HG03457 (cell line): ENCODE data around the gene PPP1R9B.

Source experiments
- ATAC-seq: cut with Tn5 transposase; IDR thresholded peaks from one replicate; pipeline ENCODE4 v1.9.1; 2021; ENCODE audit warnings: moderate number of reproducible peaks; ENCODE audit not compliant: unreplicated experiment

Gene PPP1R9B

DNA sequence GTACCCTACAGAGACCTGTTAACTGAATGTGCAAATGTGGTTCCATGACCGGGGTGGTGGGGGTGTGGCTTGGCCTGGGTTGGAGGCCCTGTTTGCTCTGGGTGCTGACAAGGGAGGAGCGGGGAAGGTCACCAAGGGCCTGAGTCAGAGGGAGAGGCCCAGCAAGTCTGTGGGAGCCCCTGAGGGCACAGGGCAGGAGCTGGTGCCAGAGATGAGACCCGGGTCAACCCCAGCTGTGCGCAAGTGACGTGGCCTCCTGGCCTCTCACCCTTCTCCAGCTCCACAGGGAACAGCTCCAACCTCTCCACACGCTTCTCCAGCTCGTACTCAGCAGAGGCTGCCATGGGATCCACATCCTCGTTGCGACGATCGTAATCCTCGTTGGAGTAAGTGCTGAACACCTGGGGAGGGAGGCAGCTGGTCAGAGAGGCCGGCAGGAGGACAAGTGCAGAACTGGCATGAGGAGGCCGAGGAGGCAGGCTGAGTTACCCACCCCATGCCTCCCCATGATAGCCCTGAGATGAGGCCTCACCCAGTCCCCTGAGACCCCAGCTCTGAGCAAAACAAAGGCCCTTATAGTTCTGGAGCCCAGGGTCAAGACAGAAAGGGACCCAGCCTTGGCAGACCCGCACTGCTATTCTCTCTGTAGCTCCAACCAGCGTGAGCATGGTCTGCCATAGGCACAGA is 5.5 kb downstream of the PPP1R9B start:
- no peak for ATAC-seq

- ATAC-seq = no peak
These were observed 6.1 kb downstream of the PPP1R9B start for GRCh38 chr17:50144355-50144754.

GRCh38 chr17:50143461-50144176 is 6.9 kb downstream of the PPP1R9B start:
- ATAC-seq = no peak

GRCh38 chr17:50141745-50142110 is 8.7 kb downstream of the PPP1R9B start:
- ATAC-seq = no peak

GRCh38 chr17:50141026-50141744 is 9.3 kb downstream of the PPP1R9B start:
- ATAC-seq = no peak

- ATAC-seq = no peak
These were observed 10.3 kb downstream of the PPP1R9B start for GRCh38 chr17:50139950-50140885.

- no peak for ATAC-seq
These were observed 11.2 kb downstream of the PPP1R9B start for GRCh38 chr17:50139185-50139783.

DNA sequence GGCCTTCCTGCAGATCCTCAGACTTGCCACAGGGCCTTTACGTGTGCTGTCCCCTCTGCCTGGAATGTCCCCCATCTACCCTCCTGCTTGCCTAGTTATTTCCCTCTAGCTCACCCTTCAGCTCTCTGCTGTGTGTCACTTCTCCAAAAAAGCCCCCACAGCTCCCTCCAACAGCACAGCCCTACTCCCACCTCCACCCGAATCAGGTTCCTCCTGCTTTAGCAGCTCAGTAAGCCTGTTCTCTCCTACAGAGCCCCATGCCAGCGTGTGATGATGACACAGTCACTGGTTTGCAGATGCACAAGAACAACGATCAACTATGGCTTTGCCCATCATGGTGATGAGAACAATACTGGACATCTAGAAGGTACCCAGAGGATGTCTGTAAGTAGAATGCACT is 13.4 kb downstream of the PPP1R9B start:
- no peak for ATAC-seq

DNA sequence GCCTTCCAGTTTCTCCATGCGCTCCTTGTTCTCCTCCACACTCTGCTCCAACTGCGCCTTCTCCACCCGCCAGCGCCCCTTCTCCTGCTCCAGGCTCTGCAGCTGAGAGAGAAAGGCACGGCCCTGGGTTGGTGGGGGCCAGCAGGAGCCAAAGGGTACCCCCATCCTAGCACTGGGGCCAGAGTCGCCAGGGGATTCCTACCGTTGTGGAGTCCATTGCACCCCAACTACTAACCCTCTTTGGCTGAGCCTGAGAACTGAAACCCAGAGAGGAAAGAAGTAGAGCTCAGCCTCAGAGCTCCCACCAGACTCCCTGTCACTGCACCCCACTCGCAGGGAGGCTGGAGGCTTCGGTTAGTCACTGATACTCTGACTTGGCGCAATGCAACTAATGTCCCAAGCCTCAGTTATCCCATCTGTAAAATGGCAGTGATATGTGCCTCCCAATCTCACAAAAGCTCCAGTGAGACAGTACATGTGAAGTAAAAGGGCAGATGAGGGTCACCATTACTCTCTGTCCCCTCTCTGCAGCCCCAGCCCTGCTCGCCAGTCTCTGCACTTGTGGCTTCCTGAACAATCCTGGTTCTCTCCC is 14.3 kb downstream of the PPP1R9B start:
- no peak for ATAC-seq

DNA sequence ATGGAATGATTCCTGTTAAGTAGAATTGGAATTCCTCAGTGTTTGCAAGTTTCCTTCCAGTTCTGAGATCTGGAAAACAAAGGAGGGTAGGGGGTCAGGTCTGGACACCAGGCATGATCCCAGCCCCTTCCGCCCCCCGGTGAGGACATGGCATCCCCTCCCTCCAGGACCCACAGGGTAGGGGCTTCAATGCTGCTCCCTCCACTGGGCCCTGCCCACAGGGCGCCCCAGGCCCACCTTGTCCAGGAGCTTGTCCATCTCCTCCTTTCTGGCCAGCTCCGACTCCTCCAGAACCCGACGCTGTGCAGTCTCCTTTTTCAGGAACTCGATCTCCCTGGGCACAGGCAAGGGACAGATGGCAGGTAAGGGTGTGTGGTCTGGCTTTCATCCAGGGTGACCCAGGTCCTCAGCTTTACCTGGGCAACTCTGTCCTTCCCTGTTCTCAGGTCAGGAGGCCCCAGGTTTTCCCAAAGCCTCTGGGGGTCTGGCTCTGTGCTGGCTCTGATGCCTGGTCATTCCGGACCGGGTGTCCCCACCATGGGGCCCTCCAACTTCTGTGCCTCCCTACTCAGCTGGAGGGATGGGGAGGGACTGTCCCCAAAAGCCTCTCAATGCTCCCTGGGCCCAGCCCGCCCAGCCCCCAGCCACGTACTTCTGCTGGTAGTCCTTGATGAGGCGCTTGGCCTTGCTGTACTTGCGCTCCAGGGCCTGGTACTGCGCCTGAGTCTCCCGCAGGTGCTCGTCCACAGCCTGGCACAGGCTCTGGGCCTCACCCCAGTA is 15.0 kb downstream of the PPP1R9B start:
- ATAC-seq = no peak

GRCh38 chr17:50134206-50135110 is 16.0 kb downstream of the PPP1R9B start:
- no peak for ATAC-seq

GRCh38 chr17:50133769-50134099 is 16.7 kb downstream of the PPP1R9B start:
- no peak for ATAC-seq

DNA sequence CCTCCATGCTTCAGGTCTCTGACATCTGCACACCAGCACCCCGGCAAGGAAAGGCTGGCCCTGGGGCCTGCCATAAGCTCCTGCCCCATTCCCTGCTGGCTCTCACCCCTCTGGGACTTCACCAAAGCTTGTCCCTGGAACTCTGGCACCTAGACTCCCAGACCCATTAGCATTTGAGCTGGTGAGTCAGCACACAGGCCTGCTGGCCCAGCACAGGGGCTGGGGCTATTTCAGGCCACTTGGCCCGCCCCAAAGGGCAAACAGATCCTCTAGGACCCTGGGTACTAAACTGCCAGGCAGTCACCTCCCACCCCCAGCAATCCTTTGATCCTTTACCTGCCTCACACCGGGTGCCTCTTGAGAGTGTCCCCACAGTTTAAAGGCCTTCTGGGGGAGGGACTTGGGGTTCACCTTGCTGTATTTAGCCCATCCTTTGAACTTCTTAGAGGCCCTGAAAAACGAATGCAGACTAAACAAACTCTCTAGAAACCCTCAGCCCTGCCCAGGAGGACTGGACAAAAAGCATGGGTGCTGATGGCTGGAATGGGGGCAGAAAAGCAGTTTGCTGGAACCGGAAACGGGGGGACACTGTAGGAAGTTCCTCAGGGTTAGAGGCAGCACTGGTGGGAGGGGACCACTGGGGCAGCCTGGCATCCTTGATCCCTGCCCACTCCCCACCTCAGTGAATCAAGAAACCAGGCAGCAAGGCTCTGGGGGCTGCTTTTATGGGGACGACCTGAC is 17.3 kb downstream of the PPP1R9B start:
- no peak for ATAC-seq

GRCh38 chr17:50132104-50132794 is 18.2 kb downstream of the PPP1R9B start:
- no peak for ATAC-seq

- ATAC-seq = no peak
These were observed 19.7 kb downstream of the PPP1R9B start for GRCh38 chr17:50130559-50131305.

DNA sequence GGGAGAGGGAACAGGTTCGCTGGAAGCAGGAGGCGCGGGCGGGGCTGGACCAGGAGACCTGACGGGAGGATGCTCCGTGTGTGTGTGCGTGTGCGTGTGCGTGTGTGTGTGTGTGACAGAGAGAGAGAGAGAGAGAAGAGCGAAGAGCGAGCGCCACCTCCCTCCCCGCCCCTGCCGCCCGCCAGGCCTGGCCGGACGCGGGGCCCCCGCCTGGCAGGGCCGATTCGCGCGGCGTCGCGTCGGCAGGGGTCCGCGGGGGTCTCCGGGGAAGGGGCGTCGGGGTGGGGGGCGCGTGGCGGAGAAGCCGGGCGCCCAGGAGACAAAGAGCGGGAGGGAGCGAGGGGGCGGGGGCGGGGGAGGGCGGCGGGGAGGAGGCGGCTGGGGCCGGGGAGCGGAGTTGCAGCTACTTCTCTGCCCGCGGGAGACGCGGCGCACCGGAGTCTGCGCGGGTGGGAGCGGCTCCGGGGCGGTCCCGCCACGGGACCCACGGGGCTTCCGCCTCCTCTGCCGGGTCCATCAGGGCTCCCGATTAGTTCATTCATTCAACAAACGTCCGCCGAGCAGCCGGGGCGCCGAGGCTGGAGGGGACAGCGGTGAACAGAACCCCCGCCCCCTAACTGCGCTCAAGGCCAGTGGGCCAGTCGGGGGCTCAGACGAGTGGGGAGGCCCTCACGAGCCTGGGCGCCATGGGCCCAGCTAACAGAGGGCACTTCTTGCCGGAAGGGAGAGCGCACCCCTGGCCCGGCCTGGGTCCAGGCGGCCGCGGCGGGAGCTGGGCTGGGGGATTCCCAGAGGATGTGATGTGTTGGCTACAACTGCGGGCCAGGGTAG is 20.5 kb downstream of the PPP1R9B start, which contains the start of gene SAMD14:
TSS of gene SAMD14 (minus strand) at position 433 of the 831 bp plus-strand sequence. CDS start 5,201 bp downstream, outside the sequence.
- ATAC-seq = no peak
